Measurements from ENCODE around the gene CLEC4E.
A peak's percentile ranks its signal among the peaks of the same experiment; 100 is the strongest.

Gene CLEC4E

GRCh38 chr12:8519171-8519570 is 21.5 kb downstream of the CLEC4E start:
- Histone ChIP-seq H3K4me1 (ENCODE audit: low read length) (peaks cover 19% of the 10 kb centered on the region), H3K9ac (ENCODE audit: low read length) (no peak overlapping the region), H3K4me3 (ENCODE audit: low read length) (no peak overlapping the region), H3K36me3 (replicated peaks; ENCODE audit: low read depth, low read length) (no peaks in the 10 kb centered on the region), H3K79me2 (ENCODE audit: low read length) (no peaks in the 10 kb centered on the region), H4K20me1 (ENCODE audit: insufficient read depth, low read length) (no peaks in the 10 kb centered on the region), H2AFZ (ENCODE audit: low read depth, low read length) (no peak overlapping the region; the same call in 1 of the 2 replicates), H3K9me3 (ENCODE audit: insufficient read depth, low read length) (no peaks in the 10 kb centered on the region), H3K27ac (ENCODE audit: low read length) (no peak overlapping the region), H3K27me3 (ENCODE audit: low read depth, low read length) (peaks cover 19% of the 10 kb centered on the region), H3K4me2 (ENCODE audit: low read length) (peak overlapping the region; percentile 47)
- no peak for TF ChIP-seq EZH2phosphoT487 (IDR thresholded peaks at IDR 0.05; ENCODE audit: low read depth)
- no peak for TF ChIP-seq CTCF (IDR thresholded peaks at IDR 0.05; ENCODE audit: low read depth, low read length)

- no peaks in the 10 kb centered on the region for H4K20me1 ChIP-seq (ENCODE audit: insufficient read depth, low read length)
- no peaks in the 10 kb centered on the region for H3K36me3 ChIP-seq (replicated peaks; ENCODE audit: low read depth, low read length)
- no peak overlapping the region for H3K9ac ChIP-seq (ENCODE audit: low read length)
- H2AFZ ChIP-seq (ENCODE audit: low read depth, low read length): no peak overlapping the region
- H3K4me3 ChIP-seq (ENCODE audit: low read length): no peak overlapping the region
- no peak for TF ChIP-seq CTCF (IDR thresholded peaks at IDR 0.05; ENCODE audit: low read depth, low read length)
- no peak for TF ChIP-seq EZH2phosphoT487 (IDR thresholded peaks at IDR 0.05; ENCODE audit: low read depth)
- no peak overlapping the region for H3K4me2 ChIP-seq (ENCODE audit: low read length)
- no peaks in the 10 kb centered on the region for H3K79me2 ChIP-seq (ENCODE audit: low read length)
- H3K9me3 ChIP-seq (ENCODE audit: insufficient read depth, low read length): no peaks in the 10 kb centered on the region
- H3K4me1 ChIP-seq (ENCODE audit: low read length): peaks cover 19% of the 10 kb centered on the region
- H3K27me3 ChIP-seq (ENCODE audit: low read depth, low read length): peaks cover 28% of the 10 kb centered on the region
- H3K27ac ChIP-seq (ENCODE audit: low read length): no peak overlapping the region
Observed at GRCh38 chr12:8517971-8518370, 22.7 kb downstream of the CLEC4E start.

- no peak within 1 kb of the TSS for H3K4me2 ChIP-seq (ENCODE audit: low read length)
- H3K79me2 ChIP-seq (ENCODE audit: low read length): no peaks in the 10 kb centered on the region
- H3K36me3 ChIP-seq (replicated peaks; ENCODE audit: low read depth, low read length): no peaks in the 10 kb centered on the region
- H4K20me1 ChIP-seq (ENCODE audit: insufficient read depth, low read length): no peaks in the 10 kb centered on the region
- no peak for TF ChIP-seq EZH2phosphoT487 (IDR thresholded peaks at IDR 0.05; ENCODE audit: low read depth)
- TF ChIP-seq CTCF (IDR thresholded peaks at IDR 0.05; ENCODE audit: low read depth, low read length): no peak
- no peak within 1 kb of the TSS for H3K27ac ChIP-seq (ENCODE audit: low read length)
- H3K4me3 ChIP-seq (ENCODE audit: low read length): no peak within 1 kb of the TSS
- no peak within 1 kb of the TSS for H3K9ac ChIP-seq (ENCODE audit: low read length)
- H3K4me1 ChIP-seq (ENCODE audit: low read length): peaks cover 29% of the 10 kb centered on the region
- peaks cover 45% of the 10 kb centered on the region for H3K27me3 ChIP-seq (ENCODE audit: low read depth, low read length)
- H3K9me3 ChIP-seq (ENCODE audit: insufficient read depth, low read length): no peaks in the 10 kb centered on the region
- no peak within 1 kb of the TSS for H2AFZ ChIP-seq (ENCODE audit: low read depth, low read length)
Observed at GRCh38 chr12:8513256-8513655, 27.4 kb downstream of the CLEC4E start, which contains the start of gene CLEC4D. Gene CLEC4D, plus strand, starts transcription at chr12:8513503. Its CDS starts 230 bp downstream, at chr12:8513733.

- H3K27ac ChIP-seq (ENCODE audit: low read length): no peak overlapping the region; the same call in 1 of the 2 replicates
- H3K4me1 ChIP-seq (ENCODE audit: low read length): peaks cover 29% of the 10 kb centered on the region
- H4K20me1 ChIP-seq (ENCODE audit: insufficient read depth, low read length): no peaks in the 10 kb centered on the region
- no peaks in the 10 kb centered on the region for H3K9me3 ChIP-seq (ENCODE audit: insufficient read depth, low read length)
- no peak overlapping the region for H2AFZ ChIP-seq (ENCODE audit: low read depth, low read length)
- peak overlapping the region; percentile 87 for H3K4me2 ChIP-seq (ENCODE audit: low read length)
- H3K27me3 ChIP-seq (ENCODE audit: low read depth, low read length): peaks cover 45% of the 10 kb centered on the region
- no peaks in the 10 kb centered on the region for H3K79me2 ChIP-seq (ENCODE audit: low read length)
- no peak for TF ChIP-seq EZH2phosphoT487 (IDR thresholded peaks at IDR 0.05; ENCODE audit: low read depth)
- TF ChIP-seq CTCF (IDR thresholded peaks at IDR 0.05; ENCODE audit: low read depth, low read length): no peak
- H3K9ac ChIP-seq (ENCODE audit: low read length): peak overlapping the region; percentile 29; the same call in 1 of the 2 replicates
- peak overlapping the region; percentile 57 for H3K4me3 ChIP-seq (ENCODE audit: low read length)
- H3K36me3 ChIP-seq (replicated peaks; ENCODE audit: low read depth, low read length): no peaks in the 10 kb centered on the region
Observed at GRCh38 chr12:8508910-8509841, 31.5 kb downstream of the CLEC4E start.

Measured in OCI-LY3 (cell line).